ENCODE results near the gene GPC1.

The GPC1 gene

DNA sequence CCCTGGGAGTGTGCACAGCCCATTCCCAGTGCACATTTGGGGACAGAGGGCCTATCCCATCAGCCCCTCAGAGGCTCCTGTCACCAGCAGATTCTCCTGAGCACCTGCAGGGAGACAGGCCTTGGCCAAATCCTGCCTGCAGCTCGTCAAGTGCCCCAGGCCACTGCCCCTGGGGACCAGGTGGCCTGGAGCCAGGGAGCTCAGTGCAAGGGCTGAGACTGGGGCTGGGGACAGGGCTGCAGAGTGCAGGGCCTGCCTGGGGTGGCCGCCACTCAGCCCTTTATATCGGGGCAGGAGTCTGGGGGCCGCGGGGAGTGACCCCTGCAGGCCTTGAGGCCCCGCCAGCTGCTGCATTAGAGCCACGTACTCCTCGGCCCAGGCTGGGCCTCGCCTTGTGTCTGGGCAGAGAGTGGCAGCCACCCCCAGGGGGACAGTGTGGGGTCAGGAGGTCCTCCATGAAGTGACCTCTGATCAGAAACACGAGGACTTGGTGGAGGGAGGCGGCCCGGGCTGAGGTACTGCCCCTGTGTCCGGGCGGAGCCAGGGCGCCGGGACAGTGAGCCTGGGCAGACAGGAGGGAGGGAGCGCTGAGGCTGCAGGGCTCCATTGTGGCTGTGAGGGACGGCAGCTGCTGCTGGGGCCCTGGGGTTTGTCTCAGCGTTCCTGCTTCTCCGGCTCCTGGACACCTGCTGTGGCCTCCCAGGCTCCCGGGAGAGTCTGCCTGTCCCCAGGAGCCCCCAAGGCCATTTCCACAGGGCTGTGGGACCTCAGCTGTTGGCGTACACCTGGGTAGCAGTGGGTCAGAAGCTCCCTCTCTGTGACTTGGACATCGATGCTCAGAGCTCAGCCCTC, 24.2 kb downstream of the GPC1 start:
- no peak for DNase-seq

GRCh38 chr2:240460253-240460711, 24.8 kb downstream of the GPC1 start:
- no peak for DNase-seq

DNA sequence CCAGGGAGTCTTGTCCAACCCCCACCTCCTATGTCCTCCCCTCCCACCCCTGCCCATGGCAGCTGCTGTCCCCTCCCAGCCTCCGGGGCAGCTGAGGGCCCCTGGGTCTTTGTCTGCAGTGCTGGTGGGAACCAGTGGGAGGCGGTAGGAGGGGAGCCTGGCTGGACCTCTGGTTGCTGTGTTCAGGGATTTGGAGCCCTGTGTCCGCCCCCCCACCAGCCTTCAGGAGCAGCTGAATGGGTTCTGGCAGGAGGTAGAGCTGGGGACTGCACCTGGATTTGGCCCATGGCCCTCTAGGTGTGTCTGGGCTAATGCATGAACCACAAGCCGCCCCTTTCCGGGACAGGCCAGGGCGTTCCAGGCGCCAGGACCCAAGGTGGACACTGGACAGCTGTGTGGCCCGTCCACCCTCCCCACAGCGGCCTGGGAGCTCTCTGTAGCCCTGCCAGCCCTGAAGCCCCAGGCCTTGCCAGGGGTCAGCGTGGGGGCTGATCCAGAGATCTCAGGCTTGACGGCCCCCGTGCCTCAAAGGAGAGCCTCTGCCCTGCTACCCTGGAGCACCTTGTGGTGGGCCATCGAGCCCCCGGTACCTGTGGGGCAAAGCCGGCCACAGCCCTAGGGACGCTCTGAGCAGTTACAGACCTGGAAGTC, 25.4 kb downstream of the GPC1 start:
- no peak for DNase-seq

DNA sequence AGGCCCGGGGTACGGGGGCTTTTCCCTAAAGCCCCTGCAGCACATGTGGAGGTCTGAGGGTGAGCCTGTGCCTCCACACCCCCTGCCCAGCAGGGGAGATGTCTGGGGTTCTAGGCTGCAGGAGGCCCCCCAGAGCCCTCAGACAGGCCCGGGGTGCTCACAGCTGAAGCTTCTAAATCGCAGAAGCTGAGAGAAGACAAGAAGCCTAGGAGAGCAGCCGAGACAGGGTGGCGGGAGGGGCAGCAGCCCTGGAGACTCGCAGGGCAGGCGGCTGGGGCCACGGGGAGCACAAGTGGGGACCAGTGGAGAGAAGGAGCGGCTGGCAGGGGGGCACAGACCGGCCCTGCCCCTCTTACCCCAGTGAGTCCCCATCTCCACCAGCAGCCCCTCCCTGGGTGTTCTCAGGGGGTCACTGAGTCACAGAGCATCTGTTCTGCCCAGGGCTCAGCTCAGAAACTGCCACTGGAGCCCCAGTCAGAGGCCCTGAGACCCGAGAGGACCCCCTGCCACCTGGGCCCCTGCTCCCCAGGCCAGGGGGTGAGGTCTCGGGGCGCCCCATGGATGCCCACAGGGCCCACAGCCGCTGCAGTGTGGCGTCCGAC, 26.1 kb downstream of the GPC1 start:
- no peak for DNase-seq

GRCh38 chr2:240462073-240462706, 26.7 kb downstream of the GPC1 start:
- DNase-seq, result no peak

GRCh38 chr2:240462707-240463273, 27.3 kb downstream of the GPC1 start:
- no peak for DNase-seq

DNA sequence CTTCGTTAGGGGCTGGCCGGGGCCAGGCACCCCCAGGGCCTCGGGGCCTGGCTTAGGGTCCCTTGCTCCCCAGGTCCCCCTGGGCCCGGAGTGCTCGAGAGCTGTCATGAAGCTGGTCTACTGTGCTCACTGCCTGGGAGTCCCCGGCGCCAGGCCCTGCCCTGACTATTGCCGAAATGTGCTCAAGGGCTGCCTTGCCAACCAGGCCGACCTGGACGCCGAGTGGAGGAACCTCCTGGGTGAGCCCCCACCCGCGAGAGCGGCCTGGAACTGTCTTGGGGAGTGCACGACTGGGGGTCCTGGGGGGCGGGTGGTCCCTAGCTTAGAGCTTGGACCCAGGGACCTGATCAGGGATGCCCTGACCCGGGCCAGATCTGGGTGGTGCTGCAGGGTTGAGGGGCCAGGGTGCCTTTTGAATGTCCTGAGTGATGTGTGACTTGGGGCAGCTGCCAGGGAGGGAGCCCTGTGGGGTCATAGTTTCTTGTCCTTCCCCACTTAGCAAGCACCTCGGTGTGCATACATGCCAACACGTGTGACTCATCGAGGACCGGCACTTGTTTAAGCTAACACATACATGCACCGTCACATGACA, 27.9 kb downstream of the GPC1 start:
- no peak for DNase-seq

- no peak for DNase-seq
Measured at GRCh38 chr2:240463866-240464481, 28.5 kb downstream of the GPC1 start.

DNA sequence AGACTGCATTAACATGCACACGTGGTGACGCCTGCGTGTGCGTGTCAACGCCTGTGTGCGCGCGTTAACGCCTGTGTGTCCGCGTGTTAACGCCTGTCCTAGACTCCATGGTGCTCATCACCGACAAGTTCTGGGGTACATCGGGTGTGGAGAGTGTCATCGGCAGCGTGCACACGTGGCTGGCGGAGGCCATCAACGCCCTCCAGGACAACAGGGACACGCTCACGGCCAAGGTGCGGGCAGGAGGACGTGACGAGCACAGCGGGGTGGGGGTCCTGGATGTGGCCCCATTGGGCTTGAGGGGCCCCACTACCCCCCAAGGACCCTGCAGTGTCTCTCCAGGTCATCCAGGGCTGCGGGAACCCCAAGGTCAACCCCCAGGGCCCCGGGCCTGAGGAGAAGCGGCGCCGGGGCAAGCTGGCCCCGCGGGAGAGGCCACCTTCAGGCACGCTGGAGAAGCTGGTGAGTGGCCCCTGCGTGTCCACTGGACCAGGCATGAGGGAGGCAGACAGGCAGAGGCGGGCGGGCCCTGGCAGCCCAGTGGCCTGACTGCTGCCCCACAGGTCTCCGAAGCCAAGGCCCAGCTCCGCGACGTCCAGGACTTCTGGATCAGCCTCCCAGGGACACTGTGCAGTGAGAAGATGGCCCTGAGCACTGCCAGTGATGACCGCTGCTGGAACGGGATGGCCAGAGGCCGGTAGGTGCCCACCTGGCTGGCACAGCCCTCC, 29.2 kb downstream of the GPC1 start:
- no peak for DNase-seq

- no peak for DNase-seq
Measured at GRCh38 chr2:240465268-240465764, 29.9 kb downstream of the GPC1 start.

- no peak for DNase-seq
Measured at GRCh38 chr2:240465765-240466578, 30.5 kb downstream of the GPC1 start.

GRCh38 chr2:240466579-240467148, 31.2 kb downstream of the GPC1 start:
- no peak for DNase-seq

DNA sequence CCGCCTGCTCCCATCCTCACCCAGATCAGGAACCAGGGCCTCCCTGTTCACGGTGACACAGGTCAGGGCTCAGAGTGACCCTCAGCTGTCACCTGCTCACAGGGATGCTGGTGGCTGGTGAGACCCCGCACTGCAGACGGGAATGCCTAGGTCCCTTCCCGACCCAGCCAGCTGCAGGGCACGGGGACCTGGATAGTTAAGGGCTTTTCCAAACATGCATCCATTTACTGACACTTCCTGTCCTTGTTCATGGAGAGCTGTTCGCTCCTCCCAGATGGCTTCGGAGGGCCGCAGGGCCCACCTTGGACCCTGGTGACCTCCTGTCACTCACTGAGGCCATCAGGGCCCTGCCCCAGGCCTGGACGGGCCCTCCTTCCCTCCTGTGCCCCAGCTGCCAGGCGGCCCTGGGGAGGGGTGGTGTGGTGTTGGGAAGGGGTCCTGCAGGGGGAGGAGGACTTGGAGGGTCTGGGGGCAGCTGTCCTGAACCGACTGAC, 31.7 kb downstream of the GPC1 start:
- DNase-seq, result no peak

DNA sequence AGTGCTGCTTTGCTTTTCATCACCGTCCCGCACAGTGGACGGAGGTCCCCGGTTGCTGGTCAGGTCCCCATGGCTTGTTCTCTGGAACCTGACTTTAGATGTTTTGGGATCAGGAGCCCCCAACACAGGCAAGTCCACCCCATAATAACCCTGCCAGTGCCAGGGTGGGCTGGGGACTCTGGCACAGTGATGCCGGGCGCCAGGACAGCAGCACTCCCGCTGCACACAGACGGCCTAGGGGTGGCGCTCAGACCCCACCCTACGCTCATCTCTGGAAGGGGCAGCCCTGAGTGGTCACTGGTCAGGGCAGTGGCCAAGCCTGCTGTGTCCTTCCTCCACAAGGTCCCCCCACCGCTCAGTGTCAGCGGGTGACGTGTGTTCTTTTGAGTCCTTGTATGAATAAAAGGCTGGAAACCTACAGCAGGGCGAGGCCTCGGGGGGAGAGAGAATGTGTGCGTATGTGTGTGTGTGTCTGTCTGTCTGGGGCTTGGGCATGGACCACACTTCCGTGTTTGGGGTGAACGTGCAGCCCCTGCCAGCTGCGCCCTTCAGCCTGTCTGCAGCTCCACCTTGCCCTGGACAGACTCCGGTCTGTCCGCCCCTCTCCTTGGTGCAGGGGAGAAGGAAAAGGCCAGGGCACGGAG, 32.3 kb downstream of the GPC1 start:
- no peak for DNase-seq

- DNase-seq, result no peak
Measured at GRCh38 chr2:240468303-240469238, 33.1 kb downstream of the GPC1 start.

DNA sequence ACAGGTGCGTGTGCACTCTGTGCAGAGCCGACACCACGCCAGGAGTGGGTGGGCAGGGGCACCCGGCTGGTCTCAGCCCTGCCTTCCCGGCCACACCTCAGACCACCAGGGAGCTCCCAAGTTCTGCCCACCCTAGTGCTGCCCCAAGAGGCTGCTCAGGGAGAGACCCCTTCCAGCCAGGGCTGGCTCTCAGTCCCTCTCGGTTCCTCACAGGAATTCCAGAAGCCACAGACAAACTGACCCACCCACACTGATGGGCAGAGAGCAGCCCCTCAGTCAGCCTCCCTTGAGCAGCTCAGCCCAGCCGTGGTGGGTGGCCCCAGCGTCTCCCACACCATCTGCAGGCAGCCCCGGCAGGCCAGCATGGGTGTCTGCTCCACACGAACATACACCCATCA, 33.8 kb downstream of the GPC1 start:
- DNase-seq, result no peak

DNA sequence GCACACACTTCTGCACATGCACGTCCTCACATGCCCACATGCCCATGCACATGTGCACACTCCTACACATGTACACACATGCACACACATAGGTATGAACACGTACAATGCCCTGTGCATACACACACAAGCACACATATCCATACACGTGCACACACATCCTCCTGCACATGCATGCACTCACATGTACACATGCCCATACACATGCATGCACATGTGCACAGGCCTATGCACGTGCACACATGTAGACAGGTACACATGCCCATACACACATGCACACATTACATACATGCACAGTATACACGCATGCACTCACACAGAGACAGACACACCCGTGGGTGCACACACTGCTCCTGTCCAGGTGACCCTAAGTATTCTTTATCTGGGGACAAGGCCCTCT, 34.3 kb downstream of the GPC1 start:
- no peak for DNase-seq
